Measurements from ENCODE around the gene PRKAR2B.

Gene PRKAR2B

DNA sequence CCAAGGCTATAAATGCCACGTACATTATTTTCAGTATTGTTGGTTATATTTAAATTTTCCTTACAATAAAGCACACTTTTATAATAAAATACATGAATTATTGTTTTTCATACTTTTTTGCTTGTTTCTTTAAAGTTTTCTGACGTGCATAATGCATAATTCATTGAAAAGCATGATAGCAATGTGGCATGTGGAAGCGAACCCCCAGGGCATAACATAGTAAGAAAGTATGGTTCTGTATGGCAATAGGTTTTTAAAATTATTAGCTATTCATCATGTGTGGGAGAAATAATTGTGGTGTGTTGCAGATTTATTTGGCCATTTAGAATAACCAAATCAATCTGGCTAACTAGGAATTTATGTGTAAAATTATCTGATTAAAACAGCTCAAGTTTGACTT, 116.9 kb downstream of the PRKAR2B start:
- Histone ChIP-seq H3K36me3 (ENCODE audit: control insufficient read depth, insufficient read depth, low read length) (no peaks in the 10 kb centered on the region), H3K4me1 (ENCODE audit: control insufficient read depth, insufficient read depth, low read length) (no peaks in the 10 kb centered on the region), H3K27me3 (ENCODE audit: control insufficient read depth, insufficient read depth, low read length) (no peaks in the 10 kb centered on the region), H3K9ac (ENCODE audit: low read length) (no peak overlapping the region), H3K4me3 (ENCODE audit: low read length) (no peak overlapping the region), H3K9me3 (ENCODE audit: control insufficient read depth, low read length) (no peaks in the 10 kb centered on the region)

- Histone ChIP-seq H3K4me1 (ENCODE audit: control insufficient read depth, insufficient read depth, low read length) (no peaks in the 10 kb centered on the region), H3K36me3 (ENCODE audit: control insufficient read depth, insufficient read depth, low read length) (no peaks in the 10 kb centered on the region), H3K9me3 (ENCODE audit: control insufficient read depth, low read length) (no peaks in the 10 kb centered on the region), H3K27me3 (ENCODE audit: control insufficient read depth, insufficient read depth, low read length) (no peaks in the 10 kb centered on the region), H3K9ac (ENCODE audit: low read length) (no peak overlapping the region), H3K4me3 (ENCODE audit: low read length) (no peak overlapping the region)
These were observed 118.0 kb downstream of the PRKAR2B start for GRCh38 chr7:107162475-107162874.

DNA sequence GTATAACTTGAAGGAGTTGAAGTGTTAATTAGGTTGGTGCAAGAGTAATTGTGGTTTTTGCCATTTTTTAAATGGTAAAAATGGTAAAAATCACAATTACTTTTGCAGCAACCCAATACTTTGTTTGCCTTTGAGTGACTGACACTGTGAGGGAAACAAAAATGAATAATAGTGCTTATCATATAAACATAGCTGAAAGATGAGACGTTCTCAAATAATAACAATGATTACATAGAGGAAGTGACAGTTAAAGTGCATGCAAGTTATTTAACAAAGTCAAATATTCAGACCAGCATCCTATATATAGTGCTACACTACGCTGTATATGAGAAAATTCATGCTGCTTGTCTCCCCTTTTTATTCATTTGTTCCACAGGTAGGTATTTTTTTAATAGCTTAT, 119.6 kb downstream of the PRKAR2B start:
- Histone ChIP-seq H3K9me3 (ENCODE audit: control insufficient read depth, low read length) (no peaks in the 10 kb centered on the region), H3K9ac (ENCODE audit: low read length) (no peak overlapping the region), H3K36me3 (ENCODE audit: control insufficient read depth, insufficient read depth, low read length) (no peaks in the 10 kb centered on the region), H3K27me3 (ENCODE audit: control insufficient read depth, insufficient read depth, low read length) (no peaks in the 10 kb centered on the region), H3K4me3 (ENCODE audit: low read length) (no peak overlapping the region), H3K4me1 (ENCODE audit: control insufficient read depth, insufficient read depth, low read length) (no peaks in the 10 kb centered on the region)

- H3K9ac ChIP-seq (ENCODE audit: low read length): no peak overlapping the region
- no peaks in the 10 kb centered on the region for H3K4me1 ChIP-seq (ENCODE audit: control insufficient read depth, insufficient read depth, low read length)
- H3K27me3 ChIP-seq (ENCODE audit: control insufficient read depth, insufficient read depth, low read length): no peaks in the 10 kb centered on the region
- H3K4me3 ChIP-seq (ENCODE audit: low read length): no peak overlapping the region
- no peaks in the 10 kb centered on the region for H3K36me3 ChIP-seq (ENCODE audit: control insufficient read depth, insufficient read depth, low read length)
- H3K9me3 ChIP-seq (ENCODE audit: control insufficient read depth, low read length): no peaks in the 10 kb centered on the region
These were observed 120.8 kb downstream of the PRKAR2B start for GRCh38 chr7:107165341-107165740.

- Histone ChIP-seq H3K4me3 (ENCODE audit: low read length) (no peak overlapping the region), H3K9me3 (ENCODE audit: control insufficient read depth, low read length) (no peaks in the 10 kb centered on the region), H3K27me3 (ENCODE audit: control insufficient read depth, insufficient read depth, low read length) (no peaks in the 10 kb centered on the region), H3K9ac (ENCODE audit: low read length) (peak overlapping the region; percentile 86), H3K36me3 (ENCODE audit: control insufficient read depth, insufficient read depth, low read length) (no peaks in the 10 kb centered on the region), H3K4me1 (ENCODE audit: control insufficient read depth, insufficient read depth, low read length) (no peaks in the 10 kb centered on the region)
These were observed 122.4 kb downstream of the PRKAR2B start for GRCh38 chr7:107166736-107167426.

DNA sequence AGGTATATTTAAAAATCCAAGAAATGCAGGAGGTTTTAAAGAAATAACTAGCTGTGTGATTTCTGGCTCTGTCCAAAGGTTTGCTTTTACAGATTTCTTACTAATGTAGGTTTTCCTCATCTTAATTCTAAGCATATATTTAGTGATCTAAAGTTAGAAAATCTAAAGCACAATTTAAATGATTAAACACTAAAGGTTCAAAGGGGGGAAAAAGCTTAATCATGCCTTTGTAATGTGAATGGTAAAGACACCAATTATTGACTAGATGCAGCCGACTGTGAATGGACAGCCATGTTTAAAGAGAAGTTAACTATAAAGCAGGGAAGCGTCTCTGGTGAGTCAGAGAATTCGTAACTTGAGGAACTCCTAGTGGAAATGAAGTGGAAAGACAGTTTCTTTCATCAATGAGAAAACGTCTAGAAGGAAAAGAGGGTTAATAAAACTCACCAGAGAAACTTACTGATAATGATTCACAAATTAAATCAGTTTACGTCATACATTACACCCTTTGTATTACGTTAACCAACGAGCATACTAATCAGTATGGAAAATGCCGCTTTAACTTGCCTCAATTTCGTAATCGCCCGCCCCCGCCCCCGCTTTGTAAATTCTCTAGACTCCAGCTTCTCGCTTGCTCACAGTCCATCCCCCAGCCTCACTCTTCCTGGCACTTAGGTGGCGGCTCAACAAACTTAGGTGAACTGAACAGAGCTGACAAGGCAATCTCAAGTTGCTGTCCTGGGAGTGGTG, 123.2 kb downstream of the PRKAR2B start:
- peak overlapping the region; percentile 68 for H3K4me3 ChIP-seq (ENCODE audit: low read length)
- no peaks in the 10 kb centered on the region for H3K36me3 ChIP-seq (ENCODE audit: control insufficient read depth, insufficient read depth, low read length)
- H3K27me3 ChIP-seq (ENCODE audit: control insufficient read depth, insufficient read depth, low read length): no peaks in the 10 kb centered on the region
- H3K4me1 ChIP-seq (ENCODE audit: control insufficient read depth, insufficient read depth, low read length): no peaks in the 10 kb centered on the region
- peak overlapping the region; percentile 86 for H3K9ac ChIP-seq (ENCODE audit: low read length)
- no peaks in the 10 kb centered on the region for H3K9me3 ChIP-seq (ENCODE audit: control insufficient read depth, low read length)

- H3K9me3 ChIP-seq (ENCODE audit: control insufficient read depth, low read length): no peaks in the 10 kb centered on the region
- H3K4me1 ChIP-seq (ENCODE audit: control insufficient read depth, insufficient read depth, low read length): no peaks in the 10 kb centered on the region
- no peaks in the 10 kb centered on the region for H3K36me3 ChIP-seq (ENCODE audit: control insufficient read depth, insufficient read depth, low read length)
- peak within 1 kb of the TSS; percentile 68 for H3K4me3 ChIP-seq (ENCODE audit: low read length)
- H3K9ac ChIP-seq (ENCODE audit: low read length): peak within 1 kb of the TSS; percentile 96
- H3K27me3 ChIP-seq (ENCODE audit: control insufficient read depth, insufficient read depth, low read length): no peaks in the 10 kb centered on the region
These were observed 124.0 kb downstream of the PRKAR2B start, which contains the start of gene HBP1 for GRCh38 chr7:107168233-107169119. Gene HBP1, plus strand, starts transcription at chr7:107169003. Its CDS starts 10,891 bp downstream, at chr7:107179894.

GRCh38 chr7:107169120-107170050, 124.9 kb downstream of the PRKAR2B start:
- H3K36me3 ChIP-seq (ENCODE audit: control insufficient read depth, insufficient read depth, low read length): no peaks in the 10 kb centered on the region
- peaks cover 6% of the 10 kb centered on the region for H3K4me1 ChIP-seq (ENCODE audit: control insufficient read depth, insufficient read depth, low read length)

DNA sequence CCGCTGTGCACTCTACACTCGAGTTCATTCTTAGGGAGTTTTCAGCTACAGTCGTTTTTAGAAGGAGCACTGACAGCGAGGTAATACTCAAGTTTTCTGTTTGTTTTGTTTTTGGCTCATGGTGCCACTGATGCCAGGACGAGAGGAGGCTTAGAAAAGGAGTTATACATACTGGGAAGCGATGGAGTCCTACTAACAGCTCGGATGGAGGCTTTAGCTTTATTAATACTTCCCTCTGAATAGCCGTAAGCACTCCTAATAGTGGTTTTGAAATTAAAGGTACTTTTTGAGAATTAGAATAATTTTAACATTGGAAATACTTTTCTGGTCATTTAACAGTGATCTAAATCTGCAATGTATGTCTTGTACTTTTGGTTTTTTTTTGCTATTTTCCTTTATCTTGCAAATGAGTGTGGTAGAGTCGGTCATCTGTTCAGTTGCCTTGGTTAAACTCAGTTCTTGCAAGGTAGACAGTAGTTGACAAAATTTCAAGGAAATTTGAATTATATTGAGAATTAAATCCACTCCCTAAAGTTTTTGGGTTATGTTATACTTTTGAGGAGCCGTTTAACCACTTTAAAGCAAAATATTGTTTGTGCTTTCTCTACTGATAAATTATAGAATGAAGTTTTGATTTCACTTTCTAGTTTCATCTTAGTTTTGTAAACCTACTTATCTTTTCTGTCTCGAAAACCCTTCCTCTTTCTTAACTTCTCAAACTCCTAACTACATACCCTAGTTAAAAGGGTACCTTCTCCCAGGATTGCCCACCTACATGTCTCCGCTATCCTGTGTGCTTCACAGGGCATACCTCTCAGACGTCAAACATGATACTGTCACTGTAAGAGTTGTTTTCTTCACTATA, 125.8 kb downstream of the PRKAR2B start:
- no peaks in the 10 kb centered on the region for H3K36me3 ChIP-seq (ENCODE audit: control insufficient read depth, insufficient read depth, low read length)
- H3K4me3 ChIP-seq (ENCODE audit: low read length): peak overlapping the region; percentile 48
- peaks cover 9% of the 10 kb centered on the region for H3K4me1 ChIP-seq (ENCODE audit: control insufficient read depth, insufficient read depth, low read length)
- H3K27me3 ChIP-seq (ENCODE audit: control insufficient read depth, insufficient read depth, low read length): no peaks in the 10 kb centered on the region
- no peaks in the 10 kb centered on the region for H3K9me3 ChIP-seq (ENCODE audit: control insufficient read depth, low read length)
- peak overlapping the region; percentile 96 for H3K9ac ChIP-seq (ENCODE audit: low read length)

More at GRCh38 chr7:107169120-107170050, 124.9 kb downstream of the PRKAR2B start:
- Histone ChIP-seq H3K4me3 (ENCODE audit: low read length) (peak overlapping the region; percentile 48), H3K9ac (ENCODE audit: low read length) (peak overlapping the region; percentile 96), H3K27me3 (ENCODE audit: control insufficient read depth, insufficient read depth, low read length) (no peaks in the 10 kb centered on the region), H3K9me3 (ENCODE audit: control insufficient read depth, low read length) (no peaks in the 10 kb centered on the region)

DNA sequence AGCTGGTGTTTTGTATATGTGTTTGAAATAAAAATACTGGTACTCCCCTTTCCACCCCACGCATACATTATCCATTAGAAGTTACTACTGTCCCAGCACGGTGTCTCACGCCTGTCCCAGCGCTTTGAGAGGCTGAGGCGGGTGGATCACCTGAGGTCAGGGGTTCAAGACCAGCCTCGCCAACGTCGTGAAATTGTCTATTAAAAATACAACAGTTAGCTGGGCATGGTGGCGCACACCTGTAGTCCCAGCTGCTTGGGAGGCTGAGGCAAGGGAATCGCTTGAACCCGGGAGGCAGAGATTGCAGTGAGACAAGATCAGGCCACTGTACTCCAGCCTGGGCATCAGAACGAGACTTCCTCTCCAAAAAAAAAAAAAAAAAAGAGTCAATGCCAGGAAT, 127.0 kb downstream of the PRKAR2B start:
- Histone ChIP-seq H3K27me3 (ENCODE audit: control insufficient read depth, insufficient read depth, low read length) (no peaks in the 10 kb centered on the region), H3K4me3 (ENCODE audit: low read length) (no peak overlapping the region), H3K36me3 (ENCODE audit: control insufficient read depth, insufficient read depth, low read length) (no peaks in the 10 kb centered on the region), H3K9me3 (ENCODE audit: control insufficient read depth, low read length) (no peaks in the 10 kb centered on the region), H3K9ac (ENCODE audit: low read length) (no peak overlapping the region), H3K4me1 (ENCODE audit: control insufficient read depth, insufficient read depth, low read length) (peaks cover 9% of the 10 kb centered on the region)
